ENCODE results near the gene RASA4B.

RASA4B gene

GRCh38 chr7:102471791-102472125 is 45.8 kb downstream of the RASA4B start:
- TF ChIP-seq CTCF (IDR thresholded peaks at IDR 0.05; ENCODE audit: insufficient read depth, missing control alignments) = no peak
- no peak for DNase-seq (ENCODE audit: insufficient read length, low spot score)
- FAIRE-seq = no peak

- no peak for FAIRE-seq
Measured at GRCh38 chr7:102469972-102470825, 47.4 kb downstream of the RASA4B start.

GRCh38 chr7:102469351-102469971 is 48.1 kb downstream of the RASA4B start:
- DNase-seq (ENCODE audit: insufficient read length, low spot score) (no peak), FAIRE-seq (no peak)
- no peak for TF ChIP-seq CTCF (IDR thresholded peaks at IDR 0.05; ENCODE audit: insufficient read depth, missing control alignments)

More at GRCh38 chr7:102469972-102470825, 47.4 kb downstream of the RASA4B start:
- no peak for TF ChIP-seq CTCF (IDR thresholded peaks at IDR 0.05; ENCODE audit: insufficient read depth, missing control alignments)
- DNase-seq (ENCODE audit: insufficient read length, low spot score) = no peak

- no peak for FAIRE-seq
- TF ChIP-seq CTCF (IDR thresholded peaks at IDR 0.05; ENCODE audit: insufficient read depth, missing control alignments) = no peak
Measured at GRCh38 chr7:102468478-102469350, 48.9 kb downstream of the RASA4B start.

GRCh38 chr7:102467581-102468477 is 49.7 kb downstream of the RASA4B start:
- TF ChIP-seq CTCF (IDR thresholded peaks at IDR 0.05; ENCODE audit: insufficient read depth, missing control alignments) = no peak
- FAIRE-seq (no peak), DNase-seq (ENCODE audit: insufficient read length, low spot score) (no peak)

More at GRCh38 chr7:102468478-102469350, 48.9 kb downstream of the RASA4B start:
- no peak for DNase-seq (ENCODE audit: insufficient read length, low spot score)

- FAIRE-seq (no peak), DNase-seq (ENCODE audit: insufficient read length, low spot score) (no peak)
- no peak for TF ChIP-seq CTCF (IDR thresholded peaks at IDR 0.05; ENCODE audit: insufficient read depth, missing control alignments)
Measured at GRCh38 chr7:102466097-102466496, 51.5 kb downstream of the RASA4B start.

Measured in D721Med (cell line).